Left ventricle myocardium inferior (tissue), 1 donor: ENCODE data around the gene ADGRF1. TPM values are rescaled to one million over a fixed set of nuclear protein-coding genes. Genes with fewer than 3 reads are reported as not detected.

Experiments
- DNase-seq: peaks from one replicate; pipeline ENCODE4 v3.0.0-alpha.2; 2020
- H3K27ac ChIP-seq: fragments of 200-600 bp; replicated peaks from 2 replicates; pipeline ENCODE4 v1.8.0; 2021
- H3K27me3 ChIP-seq: fragments of 200-600 bp; 2 replicates; pipeline ENCODE4 v1.8.0; 2021; ENCODE audit warnings: low read depth
- H3K36me3 ChIP-seq: fragments of 200-600 bp; 2 replicates; pipeline ENCODE4 v1.8.0; 2021
- H3K4me1 ChIP-seq: fragments of 200-600 bp; 2 replicates; pipeline ENCODE4 v1.8.0; 2021
- H3K4me3 ChIP-seq: fragments of 200-600 bp; 2 replicates; pipeline ENCODE4 v1.8.0; 2021; ENCODE audit warnings: mild to moderate bottlenecking, moderate library complexity
- H3K9me3 ChIP-seq: fragments of 200-600 bp; replicated peaks from 2 replicates; pipeline ENCODE4 v1.8.0; 2021
- CTCF ChIP-seq: fragments of 200-600 bp; IDR thresholded peaks from 2 replicates; pipeline ENCODE4 v1.8.0; 2021; ENCODE audit warnings: antibody characterized with exemption, mild to moderate bottlenecking, borderline replicate concordance
- intact Hi-C: fragments of 100-400 bp; cut with micrococcal nuclease; formaldehyde crosslinking; loops from one replicate; pipeline ENCODE4 v1.11.0; 2022
- total RNA-seq: library from RNA; stranded (reverse); fragmentation: NEBNext Ultra II Directional; extraction: Animal tissue kit (Norgen Biotek cat#: 25700); gene quantifications from one replicate; pipeline ENCODE4 v1.2.1, GENCODE V29; 2021
- donor health status: DM: no; HTN: yes; CAD: no; lungs with severe emphysema.

The ADGRF1 gene
- total RNA-seq, 1 donor from 2014 or later: not detected

GRCh38 chr6:46967826-46968349 is 74.2 kb downstream of the ADGRF1 start:
- Histone ChIP-seq H3K9me3 (no peaks in the 10 kb centered on the region), H3K27ac (no peak overlapping the region), H3K4me1 (peaks cover 22% of the 10 kb centered on the region), H3K36me3 (no peaks in the 10 kb centered on the region), H3K4me3 (no peak overlapping the region), H3K27me3 (no peaks in the 10 kb centered on the region)
- intact Hi-C loops: no loop called here
- DNase-seq: no peak
- no peak for TF ChIP-seq CTCF

- peak overlapping the region; percentile 50 for H3K27ac ChIP-seq
- no peaks in the 10 kb centered on the region for H3K27me3 ChIP-seq
- H3K4me3 ChIP-seq: no peak overlapping the region
- no peaks in the 10 kb centered on the region for H3K36me3 ChIP-seq
- peaks cover 22% of the 10 kb centered on the region for H3K4me1 ChIP-seq
- TF ChIP-seq CTCF: no peak
- H3K9me3 ChIP-seq: no peaks in the 10 kb centered on the region
- DNase-seq: no peak
- intact Hi-C loops: no loop called here
These were observed 77.2 kb downstream of the ADGRF1 start for GRCh38 chr6:46964716-46965519.

GRCh38 chr6:46963626-46964025 is 78.5 kb downstream of the ADGRF1 start:
- H3K27me3 ChIP-seq: no peaks in the 10 kb centered on the region
- H3K9me3 ChIP-seq: no peaks in the 10 kb centered on the region
- TF ChIP-seq CTCF: no peak
- H3K27ac ChIP-seq: peak overlapping the region; percentile 50
- peaks cover 22% of the 10 kb centered on the region for H3K4me1 ChIP-seq
- no peaks in the 10 kb centered on the region for H3K36me3 ChIP-seq
- intact Hi-C loops: no loop called here
- H3K4me3 ChIP-seq: no peak overlapping the region
- no peak for DNase-seq

- H3K27ac ChIP-seq: peak overlapping the region; percentile 18
- H3K36me3 ChIP-seq: no peaks in the 10 kb centered on the region
- peaks cover 22% of the 10 kb centered on the region for H3K4me1 ChIP-seq
- H3K9me3 ChIP-seq: no peaks in the 10 kb centered on the region
- no peak for DNase-seq
- no peak overlapping the region for H3K4me3 ChIP-seq
- intact Hi-C loops: no loop called here
- H3K27me3 ChIP-seq: no peaks in the 10 kb centered on the region
- no peak for TF ChIP-seq CTCF
These were observed 79.1 kb downstream of the ADGRF1 start for GRCh38 chr6:46963039-46963438.

- peaks cover 22% of the 10 kb centered on the region for H3K4me1 ChIP-seq
- no peaks in the 10 kb centered on the region for H3K9me3 ChIP-seq
- intact Hi-C loops: no loop called here
These were observed 80.4 kb downstream of the ADGRF1 start for GRCh38 chr6:46961711-46962110.

More at GRCh38 chr6:46961711-46962110, 80.4 kb downstream of the ADGRF1 start:
- DNase-seq: no peak
- H3K36me3 ChIP-seq: no peaks in the 10 kb centered on the region
- H3K27ac ChIP-seq: no peak overlapping the region
- H3K4me3 ChIP-seq: no peak overlapping the region
- TF ChIP-seq CTCF: no peak
- H3K27me3 ChIP-seq: no peaks in the 10 kb centered on the region
